Right lobe of liver (tissue), 4 donors: ENCODE results near the gene TIPRL.

Experiments used
- POLR2A ChIP-seq: fragments of 450-650 bp; IDR thresholded peaks from one replicate; pipeline ENCODE4 v1.6.1; 2017; ENCODE audit warnings: antibody characterized with exemption, mild to moderate bottlenecking
- TF ChIP-seq, protein P1 (sequence below), 4 donors: fragments of 200-600 bp in 3 of 4; fragments of 450-650 bp in 1 of 4; IDR thresholded peaks; one replicate each; pipeline versions ENCODE4 v1.5.1 to v1.8.0; 2016 to 2022; ENCODE audit warnings: antibody characterized with exemption in 4 of 4, mild to moderate bottlenecking in 2 of 4
- donor health status: DM: no; HTN: no; CAD: no.
- donor health status: DM: no; HTN: no; CAD: no.
- donor health status: DM: no; HTN: yes; CAD: no.

DNA sequence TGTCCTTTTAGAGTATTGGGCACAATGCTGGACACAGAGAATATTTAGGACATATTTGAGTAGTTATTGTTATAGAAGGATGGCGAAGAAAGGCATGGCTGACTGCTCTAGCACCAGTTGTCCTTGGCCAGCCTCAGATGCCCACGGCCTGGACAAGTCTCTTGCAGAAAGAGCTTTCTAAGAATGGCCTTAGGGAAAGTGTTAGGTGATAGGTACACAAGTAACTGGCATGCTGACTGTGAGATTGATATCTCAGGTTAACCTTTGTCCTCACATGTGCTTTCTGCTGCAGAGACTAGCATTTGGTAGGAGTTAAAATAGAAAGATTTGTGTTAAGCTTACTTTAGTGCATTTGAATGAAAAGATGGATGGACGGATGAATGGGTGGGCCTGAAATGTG lies 57.2 kb downstream of the TIPRL start:
- TF ChIP-seq, protein P1, sequence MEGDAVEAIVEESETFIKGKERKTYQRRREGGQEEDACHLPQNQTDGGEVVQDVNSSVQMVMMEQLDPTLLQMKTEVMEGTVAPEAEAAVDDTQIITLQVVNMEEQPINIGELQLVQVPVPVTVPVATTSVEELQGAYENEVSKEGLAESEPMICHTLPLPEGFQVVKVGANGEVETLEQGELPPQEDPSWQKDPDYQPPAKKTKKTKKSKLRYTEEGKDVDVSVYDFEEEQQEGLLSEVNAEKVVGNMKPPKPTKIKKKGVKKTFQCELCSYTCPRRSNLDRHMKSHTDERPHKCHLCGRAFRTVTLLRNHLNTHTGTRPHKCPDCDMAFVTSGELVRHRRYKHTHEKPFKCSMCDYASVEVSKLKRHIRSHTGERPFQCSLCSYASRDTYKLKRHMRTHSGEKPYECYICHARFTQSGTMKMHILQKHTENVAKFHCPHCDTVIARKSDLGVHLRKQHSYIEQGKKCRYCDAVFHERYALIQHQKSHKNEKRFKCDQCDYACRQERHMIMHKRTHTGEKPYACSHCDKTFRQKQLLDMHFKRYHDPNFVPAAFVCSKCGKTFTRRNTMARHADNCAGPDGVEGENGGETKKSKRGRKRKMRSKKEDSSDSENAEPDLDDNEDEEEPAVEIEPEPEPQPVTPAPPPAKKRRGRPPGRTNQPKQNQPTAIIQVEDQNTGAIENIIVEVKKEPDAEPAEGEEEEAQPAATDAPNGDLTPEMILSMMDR (IDR thresholded peaks at IDR 0.05), result no peak
- no peak for TF ChIP-seq POLR2A
